HG03196 (cell line): ENCODE results near the gene PDGFD.

Experiments used
- ATAC-seq: cut with Tn5 transposase; IDR thresholded peaks from one replicate; pipeline ENCODE4 v1.9.1; 2021; ENCODE audit not compliant: unreplicated experiment

The PDGFD gene

GRCh38 chr11:103893371-103893770 is 270.6 kb downstream of the PDGFD start:
- ATAC-seq, result no peak

- no peak for ATAC-seq
These were observed 271.3 kb downstream of the PDGFD start for GRCh38 chr11:103892603-103893002.

GRCh38 chr11:103890654-103891053 is 273.3 kb downstream of the PDGFD start:
- no peak for ATAC-seq

- ATAC-seq, result no peak
These were observed 274.3 kb downstream of the PDGFD start for GRCh38 chr11:103889679-103890078.

- ATAC-seq, result no peak
These were observed 275.4 kb downstream of the PDGFD start for GRCh38 chr11:103888541-103888951.

GRCh38 chr11:103887001-103887658 is 276.8 kb downstream of the PDGFD start:
- ATAC-seq, result no peak

- ATAC-seq, result no peak
These were observed 280.1 kb downstream of the PDGFD start for GRCh38 chr11:103883856-103884255.

- ATAC-seq, result no peak
These were observed 280.7 kb downstream of the PDGFD start for GRCh38 chr11:103883291-103883690.

- no peak for ATAC-seq
These were observed 282.4 kb downstream of the PDGFD start for GRCh38 chr11:103881584-103881983.

- ATAC-seq, result no peak
These were observed 283.0 kb downstream of the PDGFD start for GRCh38 chr11:103880968-103881367.

- ATAC-seq, result no peak
These were observed 285.3 kb downstream of the PDGFD start for GRCh38 chr11:103878646-103879045.

- no peak for ATAC-seq
These were observed 286.7 kb downstream of the PDGFD start for GRCh38 chr11:103877221-103877620.

- ATAC-seq, result peak; percentile 86
These were observed 288.0 kb downstream of the PDGFD start for GRCh38 chr11:103875855-103876510.

- ATAC-seq, result no peak
These were observed 291.2 kb downstream of the PDGFD start for GRCh38 chr11:103872748-103873147.

- ATAC-seq, result no peak
These were observed 291.9 kb downstream of the PDGFD start for GRCh38 chr11:103871923-103872551.

GRCh38 chr11:103870821-103871309 is 293.1 kb downstream of the PDGFD start:
- ATAC-seq, result no peak

- no peak for ATAC-seq
These were observed 296.5 kb downstream of the PDGFD start for GRCh38 chr11:103867481-103867880.

- ATAC-seq, result no peak
These were observed 300.4 kb downstream of the PDGFD start for GRCh38 chr11:103863497-103863896.

- peak; percentile 7 for ATAC-seq
These were observed 301.2 kb downstream of the PDGFD start for GRCh38 chr11:103862802-103863174.

GRCh38 chr11:103862094-103862801 is 301.7 kb downstream of the PDGFD start:
- peak; percentile 77 for ATAC-seq
